ENCODE measurements around the gene EIF3A.

Gene EIF3A

GRCh38 chr10:119006451-119007210 lies 74.0 kb downstream of the EIF3A start:
- DNase-seq (ENCODE audit: low spot score), result peak; percentile 67
- no peak for FAIRE-seq

GRCh38 chr10:119005362-119006043 lies 75.1 kb downstream of the EIF3A start:
- no peak for DNase-seq (ENCODE audit: low spot score)

GRCh38 chr10:119003572-119004289 lies 76.9 kb downstream of the EIF3A start:
- FAIRE-seq (no peak), DNase-seq (ENCODE audit: low spot score) (no peak)

More at GRCh38 chr10:119005362-119006043, 75.1 kb downstream of the EIF3A start:
- no peak for FAIRE-seq

- DNase-seq (ENCODE audit: low spot score) (no peak), FAIRE-seq (no peak)
These were observed 78.7 kb downstream of the EIF3A start for GRCh38 chr10:119001717-119002500.

GRCh38 chr10:118998183-118998582 lies 82.4 kb downstream of the EIF3A start:
- FAIRE-seq, result no peak

GRCh38 chr10:118997379-118997778 lies 83.2 kb downstream of the EIF3A start:
- DNase-seq (ENCODE audit: low spot score) (no peak), FAIRE-seq (no peak)

More at GRCh38 chr10:118998183-118998582, 82.4 kb downstream of the EIF3A start:
- DNase-seq (ENCODE audit: low spot score), result no peak

GRCh38 chr10:118995739-118996138 lies 84.9 kb downstream of the EIF3A start:
- no peak for FAIRE-seq

GRCh38 chr10:118994321-118994720 lies 86.3 kb downstream of the EIF3A start:
- DNase-seq (ENCODE audit: low spot score) (no peak), FAIRE-seq (no peak)

More at GRCh38 chr10:118995739-118996138, 84.9 kb downstream of the EIF3A start:
- DNase-seq (ENCODE audit: low spot score), result no peak

- FAIRE-seq (no peak), DNase-seq (ENCODE audit: low spot score) (no peak)
These were observed 87.4 kb downstream of the EIF3A start for GRCh38 chr10:118993214-118993613.

- FAIRE-seq, result no peak
- DNase-seq (ENCODE audit: low spot score), result no peak
These were observed 88.1 kb downstream of the EIF3A start for GRCh38 chr10:118992496-118992895.

GRCh38 chr10:118990326-118990725 lies 90.3 kb downstream of the EIF3A start:
- DNase-seq (ENCODE audit: low spot score), result no peak
- no peak for FAIRE-seq

- FAIRE-seq (no peak), DNase-seq (ENCODE audit: low spot score) (no peak)
These were observed 93.5 kb downstream of the EIF3A start for GRCh38 chr10:118986815-118987790.

- DNase-seq (ENCODE audit: low spot score) (no peak), FAIRE-seq (no peak)
These were observed 95.0 kb downstream of the EIF3A start for GRCh38 chr10:118985576-118985975.
